HG03571 (cell line): ENCODE data around the gene KHK.

Experiments used
- ATAC-seq: cut with Tn5 transposase; IDR thresholded peaks from one replicate; pipeline ENCODE4 v1.9.1; 2021; ENCODE audit not compliant: unreplicated experiment

The KHK gene

GRCh38 chr2:27080603-27080936 lies 6.0 kb upstream of the KHK start:
- ATAC-seq: no peak

- no peak for ATAC-seq
Measured at GRCh38 chr2:27081984-27082772, 4.4 kb upstream of the KHK start.

- ATAC-seq: no peak
Measured at GRCh38 chr2:27082773-27083409, 3.7 kb upstream of the KHK start.

- no peak for ATAC-seq
Measured at GRCh38 chr2:27083410-27084296, 2.9 kb upstream of the KHK start.

- ATAC-seq: no peak
Measured at GRCh38 chr2:27084297-27085061, 2.1 kb upstream of the KHK start.

GRCh38 chr2:27085062-27085672 lies 1.4 kb upstream of the KHK start:
- ATAC-seq: no peak

- ATAC-seq: peak; percentile 9
Measured at GRCh38 chr2:27085673-27086089, 891 bp upstream of the KHK start.

- peak; percentile 65 for ATAC-seq
Measured at GRCh38 chr2:27086090-27086723, 365 bp upstream of the KHK start.

- no peak for ATAC-seq
Measured at GRCh38 chr2:27087823-27088410, 1.3 kb downstream of the KHK start.

GRCh38 chr2:27088634-27089033 lies 2.1 kb downstream of the KHK start:
- ATAC-seq: no peak

GRCh38 chr2:27089111-27089954 lies 2.8 kb downstream of the KHK start:
- no peak for ATAC-seq

GRCh38 chr2:27091746-27092695 lies 5.4 kb downstream of the KHK start:
- ATAC-seq: no peak

GRCh38 chr2:27092696-27093429 lies 6.3 kb downstream of the KHK start:
- no peak for ATAC-seq

GRCh38 chr2:27093430-27094352 lies 7.1 kb downstream of the KHK start:
- ATAC-seq: no peak

- ATAC-seq: no peak
Measured at GRCh38 chr2:27094353-27094984, 7.9 kb downstream of the KHK start.

- ATAC-seq: no peak
Measured at GRCh38 chr2:27095427-27095744, 8.8 kb downstream of the KHK start.
